HG03469 (cell line): ENCODE data around the gene NTN1.

Experiments used
- ATAC-seq: cut with Tn5 transposase; IDR thresholded peaks from one replicate; pipeline ENCODE4 v1.9.1; 2021; ENCODE audit warnings: mild to moderate bottlenecking, moderate library complexity, moderate number of reproducible peaks; ENCODE audit not compliant: unreplicated experiment

The NTN1 gene

GRCh38 chr17:9266031-9266680 lies 244.8 kb downstream of the NTN1 start:
- no peak for ATAC-seq

- no peak for ATAC-seq
Observed at GRCh38 chr17:9266697-9267117, 245.4 kb downstream of the NTN1 start.

GRCh38 chr17:9268546-9268945 lies 247.2 kb downstream of the NTN1 start:
- ATAC-seq: no peak

GRCh38 chr17:9269350-9270035 lies 248.2 kb downstream of the NTN1 start:
- no peak for ATAC-seq

- no peak for ATAC-seq
Observed at GRCh38 chr17:9270921-9271320, 249.6 kb downstream of the NTN1 start.

- ATAC-seq: no peak
Observed at GRCh38 chr17:9271989-9272388, 250.7 kb downstream of the NTN1 start.

- ATAC-seq: no peak
Observed at GRCh38 chr17:9272501-9273200, 251.3 kb downstream of the NTN1 start.

GRCh38 chr17:9273428-9274391 lies 252.4 kb downstream of the NTN1 start:
- ATAC-seq: no peak

- no peak for ATAC-seq
Observed at GRCh38 chr17:9274973-9275372, 253.7 kb downstream of the NTN1 start.

GRCh38 chr17:9279893-9280292 lies 258.6 kb downstream of the NTN1 start:
- no peak for ATAC-seq

- ATAC-seq: no peak
Observed at GRCh38 chr17:9283909-9284308, 262.6 kb downstream of the NTN1 start.

GRCh38 chr17:9284884-9285283 lies 263.6 kb downstream of the NTN1 start:
- ATAC-seq: no peak

- no peak for ATAC-seq
Observed at GRCh38 chr17:9285602-9286427, 264.5 kb downstream of the NTN1 start.

- no peak for ATAC-seq
Observed at GRCh38 chr17:9286434-9286833, 265.1 kb downstream of the NTN1 start.

GRCh38 chr17:9287306-9287705 lies 266.0 kb downstream of the NTN1 start:
- ATAC-seq: no peak

- ATAC-seq: no peak
Observed at GRCh38 chr17:9290226-9290613, 268.9 kb downstream of the NTN1 start.

- no peak for ATAC-seq
Observed at GRCh38 chr17:9291912-9292560, 270.7 kb downstream of the NTN1 start.

GRCh38 chr17:9292561-9292941 lies 271.2 kb downstream of the NTN1 start:
- ATAC-seq: no peak
